NB4 (cell line): ENCODE measurements around the gene SCAMP1.

Experiments
- POLR2A ChIP-seq: IDR thresholded peaks from 2 replicates; pipeline ENCODE4 v1.6.1; 2011; ENCODE audit warnings: mild to moderate bottlenecking; ENCODE audit not compliant: insufficient read length; ENCODE audit errors: extremely low read depth
- TF ChIP-seq, protein P1 (sequence below): IDR thresholded peaks from one replicate; pipeline ENCODE4 v1.5.1; 2012; ENCODE audit warnings: low read depth, low read length

DNA sequence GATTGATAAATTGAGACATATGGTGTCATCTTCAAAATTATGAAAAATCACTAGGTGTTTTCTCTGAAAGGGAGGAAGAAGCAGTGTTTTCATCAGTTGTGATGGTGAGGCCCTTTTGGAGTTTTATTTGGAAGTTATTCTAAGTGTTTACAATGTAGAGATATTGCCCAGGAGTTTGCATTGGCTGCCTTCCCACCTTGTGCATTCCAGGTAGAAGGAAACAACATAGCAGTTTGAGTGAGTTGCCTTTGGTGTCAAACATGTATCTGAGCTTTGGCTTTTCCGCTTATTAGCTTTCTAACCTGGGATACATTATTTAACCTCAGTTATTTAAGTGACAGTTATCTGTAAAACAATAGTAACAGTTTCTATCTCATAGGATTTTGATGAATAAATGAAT, 122.5 kb downstream of the SCAMP1 start:
- TF ChIP-seq POLR2A = no peak
- TF ChIP-seq, protein P1, sequence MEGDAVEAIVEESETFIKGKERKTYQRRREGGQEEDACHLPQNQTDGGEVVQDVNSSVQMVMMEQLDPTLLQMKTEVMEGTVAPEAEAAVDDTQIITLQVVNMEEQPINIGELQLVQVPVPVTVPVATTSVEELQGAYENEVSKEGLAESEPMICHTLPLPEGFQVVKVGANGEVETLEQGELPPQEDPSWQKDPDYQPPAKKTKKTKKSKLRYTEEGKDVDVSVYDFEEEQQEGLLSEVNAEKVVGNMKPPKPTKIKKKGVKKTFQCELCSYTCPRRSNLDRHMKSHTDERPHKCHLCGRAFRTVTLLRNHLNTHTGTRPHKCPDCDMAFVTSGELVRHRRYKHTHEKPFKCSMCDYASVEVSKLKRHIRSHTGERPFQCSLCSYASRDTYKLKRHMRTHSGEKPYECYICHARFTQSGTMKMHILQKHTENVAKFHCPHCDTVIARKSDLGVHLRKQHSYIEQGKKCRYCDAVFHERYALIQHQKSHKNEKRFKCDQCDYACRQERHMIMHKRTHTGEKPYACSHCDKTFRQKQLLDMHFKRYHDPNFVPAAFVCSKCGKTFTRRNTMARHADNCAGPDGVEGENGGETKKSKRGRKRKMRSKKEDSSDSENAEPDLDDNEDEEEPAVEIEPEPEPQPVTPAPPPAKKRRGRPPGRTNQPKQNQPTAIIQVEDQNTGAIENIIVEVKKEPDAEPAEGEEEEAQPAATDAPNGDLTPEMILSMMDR = no peak
